Liver (tissue), 9 donors: ENCODE results near the gene OVCH1. TPM values are rescaled to one million over a fixed set of nuclear protein-coding genes. Genes with fewer than 3 reads are reported as not detected.

ENCODE experiments used
- DNase-seq: peaks from one replicate; pipeline ENCODE4 v3.0.0-alpha.2; 2017; ENCODE audit warnings: low spot score
- H3K27ac ChIP-seq, 2 donors: one replicate each; pipeline ENCODE4 v1.7.0; 2013; ENCODE audit warnings: inconsistent platforms in 2 of 2, low read length in 2 of 2, control low read depth in 1 of 2, low read depth in 1 of 2, mild to moderate bottlenecking in 1 of 2
- H3K27me3 ChIP-seq, 4 donors: one replicate each; pipeline versions ENCODE4 v1.6.1 to v1.7.0; 2013; ENCODE audit warnings: low read length in 3 of 4, inconsistent platforms in 1 of 4, mild to moderate bottlenecking in 1 of 4, moderate library complexity in 1 of 4; ENCODE audit not compliant: control insufficient read depth in 4 of 4, insufficient read depth in 4 of 4
- H3K36me3 ChIP-seq, 4 donors: one replicate each; pipeline versions ENCODE4 v1.6.1 to v1.7.0; 2013; ENCODE audit warnings: low read length in 3 of 4, mild to moderate bottlenecking in 3 of 4, low read depth in 1 of 4, moderate library complexity in 1 of 4; ENCODE audit not compliant: control insufficient read depth in 4 of 4, insufficient read depth in 3 of 4
- H3K4me1 ChIP-seq, 4 donors: one replicate each; pipeline versions ENCODE4 v1.6.1 to v1.7.0; 2013; ENCODE audit warnings: low read length in 3 of 4, mild to moderate bottlenecking in 3 of 4, moderate library complexity in 1 of 4; ENCODE audit not compliant: control insufficient read depth in 4 of 4, insufficient read depth in 4 of 4
- H3K4me3 ChIP-seq, 3 donors: one replicate each; pipeline versions ENCODE4 v1.6.1 to v1.7.0; 2013; ENCODE audit warnings: low read length in 3 of 3, control low read depth in 1 of 3, low read depth in 1 of 3, mild to moderate bottlenecking in 1 of 3
- H3K9ac ChIP-seq, 2 donors: one replicate each; pipeline ENCODE4 v1.7.0; 2013; ENCODE audit warnings: low read length in 2 of 2, mild to moderate bottlenecking in 2 of 2, moderate library complexity in 2 of 2, control low read depth in 1 of 2, low read depth in 1 of 2
- H3K9me3 ChIP-seq, 4 donors: one replicate each; pipeline versions ENCODE4 v1.6.1 to v1.7.0; 2013; ENCODE audit warnings: low read length in 3 of 4; ENCODE audit not compliant: control insufficient read depth in 4 of 4
- CTCF ChIP-seq: fragments of 150-350 bp; IDR thresholded peaks from 2 replicates; pipeline ENCODE4 v1.5.1; 2017; ENCODE audit warnings: improper control_type of control experiment, low read depth, low read length; ENCODE audit not compliant: missing input control
- EGR1 ChIP-seq, 2 donors: IDR thresholded peaks; 2 replicates each; pipeline ENCODE4 v1.6.1; 2016 to 2018; ENCODE audit warnings: antibody characterized with exemption in 2 of 2, low read depth in 2 of 2
- FOXA1 ChIP-seq: IDR thresholded peaks from 2 replicates; pipeline ENCODE4 v1.6.1; 2016; ENCODE audit warnings: antibody characterized with exemption
- FOXA2 ChIP-seq: IDR thresholded peaks from 2 replicates; pipeline ENCODE4 v1.6.1; 2016; ENCODE audit warnings: antibody characterized with exemption
- GABPA ChIP-seq, 2 donors: IDR thresholded peaks in 1 of 2; conservative IDR thresholded peaks in 1 of 2; 2 replicates each; pipeline ENCODE4 v1.6.1; 2016; ENCODE audit warnings: antibody characterized with exemption in 2 of 2, mild to moderate bottlenecking in 1 of 2, moderate library complexity in 1 of 2
- HNF4A ChIP-seq, 2 donors: conservative IDR thresholded peaks; 2 replicates each; pipeline ENCODE4 v1.6.1; 2016; ENCODE audit warnings: antibody characterized with exemption in 2 of 2, mild to moderate bottlenecking in 2 of 2
- HNF4G ChIP-seq: IDR thresholded peaks from 2 replicates; pipeline ENCODE4 v1.6.1; 2016; ENCODE audit warnings: antibody characterized with exemption
- NR2F2 ChIP-seq: IDR thresholded peaks from 2 replicates; pipeline ENCODE4 v1.6.1; 2016; ENCODE audit warnings: antibody characterized with exemption
- RAD21 ChIP-seq, 2 donors: IDR thresholded peaks; 2 replicates each; pipeline ENCODE4 v1.6.1; 2016; ENCODE audit warnings: antibody characterized with exemption in 2 of 2, mild to moderate bottlenecking in 2 of 2
- RXRA ChIP-seq, 2 donors: IDR thresholded peaks; 2 replicates each; pipeline ENCODE4 v1.6.1; 2017 to 2018; ENCODE audit warnings: antibody characterized with exemption in 2 of 2, mild to moderate bottlenecking in 1 of 2
- SP1 ChIP-seq: IDR thresholded peaks from 2 replicates; pipeline ENCODE4 v1.6.1; 2018; ENCODE audit warnings: antibody characterized with exemption, mild to moderate bottlenecking
- TAF1 ChIP-seq: conservative IDR thresholded peaks from 2 replicates; pipeline ENCODE4 v1.6.1; 2016; ENCODE audit warnings: antibody characterized with exemption, mild to moderate bottlenecking
- YY1 ChIP-seq: IDR thresholded peaks from 2 replicates; pipeline ENCODE4 v1.6.1; 2016; ENCODE audit warnings: antibody characterized with exemption, mild to moderate bottlenecking
- WGBS: extraction: QIAGEN DNeasy Blood & Tissue Kit; methylation state at CpG from one replicate; pipeline ENCODE4 v1.1.7; 2013; 5-methylcytosine and 5-hydroxymethylcytosine counted together
- polyA plus RNA-seq, 2 donors: library from polyadenylated mRNA; stranded (reverse) in 1 of 2; unstranded in 1 of 2; fragments of 200-250 nt in 1 of 2; fragments of >200 nt in 1 of 2; fragmentation: Nextera tagmentation in 1 of 2; extraction: Ambion mirVana in 1 of 2; gene quantifications; one replicate each; pipeline versions ENCODE4 v1.2.1 to v1.2.3, GENCODE V29; 2013 to 2015
- total RNA-seq, 2 donors: library from RNA; depleted of rRNA; stranded (reverse); fragments of >200 nt; gene quantifications; one replicate each; pipeline ENCODE4 v1.2.3, GENCODE V29; 2014
- TF ChIP-seq, protein P1 (sequence below): IDR thresholded peaks from 2 replicates; pipeline ENCODE4 v1.6.1; 2016; ENCODE audit warnings: antibody characterized with exemption
- TF ChIP-seq, protein P2 (sequence below): IDR thresholded peaks from 2 replicates; pipeline ENCODE4 v1.6.1; 2016; ENCODE audit warnings: antibody characterized with exemption
- donor health status: healthy.
- donor health status: healthy.
- donor health status: healthy.
- donor health status: healthy.
- donor health status: healthy.

Gene OVCH1
- total and polyA plus RNA-seq, 4 donors = 0.08 TPM; not detected in 3

GRCh38 chr12:29499235-29499634, 1.7 kb upstream of the OVCH1 start (continued):
- TF ChIP-seq FOXA2 (no peak), GABPA (IDR thresholded peaks at IDR 0.05 in 1 of 2, conservative IDR thresholded peaks at IDR 0.05 in 1 of 2) (no peak), TAF1 (no peak), EGR1 (IDR thresholded peaks at IDR 0.05; ENCODE audit: low read depth in 2 of 2) (no peak), YY1 (no peak)

GRCh38 chr12:29492891-29493290, 4.6 kb downstream of the OVCH1 start:
- H3K4me1 ChIP-seq = no peaks in the 10 kb centered on the region
- H3K36me3 ChIP-seq = no peaks in the 10 kb centered on the region
- no peak overlapping the region for H3K4me3 ChIP-seq
- H3K27me3 ChIP-seq = no peaks in the 10 kb centered on the region
- no peak for DNase-seq
- no peak overlapping the region for H3K27ac ChIP-seq
- H3K9me3 ChIP-seq = no peaks in the 10 kb centered on the region
- no peak for TF ChIP-seq TAF1
- TF ChIP-seq GABPA (IDR thresholded peaks at IDR 0.05 in 1 of 2, conservative IDR thresholded peaks at IDR 0.05 in 1 of 2) = no peak
- TF ChIP-seq CTCF = no peak
- TF ChIP-seq, protein P1, sequence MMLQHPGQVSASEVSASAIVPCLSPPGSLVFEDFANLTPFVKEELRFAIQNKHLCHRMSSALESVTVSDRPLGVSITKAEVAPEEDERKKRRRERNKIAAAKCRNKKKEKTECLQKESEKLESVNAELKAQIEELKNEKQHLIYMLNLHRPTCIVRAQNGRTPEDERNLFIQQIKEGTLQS = no peak
- no peak for TF ChIP-seq SP1
- TF ChIP-seq HNF4A (conservative IDR thresholded peaks at IDR 0.05) = no peak
- no peak for TF ChIP-seq NR2F2
- no peak for TF ChIP-seq FOXA2
- no peak for TF ChIP-seq RXRA (IDR thresholded peaks at IDR 0.05)
- TF ChIP-seq FOXA1 = no peak
- TF ChIP-seq EGR1 (IDR thresholded peaks at IDR 0.05; ENCODE audit: low read depth in 2 of 2) = no peak
- TF ChIP-seq HNF4G = no peak
- TF ChIP-seq RAD21 (IDR thresholded peaks at IDR 0.05) = no peak
- TF ChIP-seq, protein P2, sequence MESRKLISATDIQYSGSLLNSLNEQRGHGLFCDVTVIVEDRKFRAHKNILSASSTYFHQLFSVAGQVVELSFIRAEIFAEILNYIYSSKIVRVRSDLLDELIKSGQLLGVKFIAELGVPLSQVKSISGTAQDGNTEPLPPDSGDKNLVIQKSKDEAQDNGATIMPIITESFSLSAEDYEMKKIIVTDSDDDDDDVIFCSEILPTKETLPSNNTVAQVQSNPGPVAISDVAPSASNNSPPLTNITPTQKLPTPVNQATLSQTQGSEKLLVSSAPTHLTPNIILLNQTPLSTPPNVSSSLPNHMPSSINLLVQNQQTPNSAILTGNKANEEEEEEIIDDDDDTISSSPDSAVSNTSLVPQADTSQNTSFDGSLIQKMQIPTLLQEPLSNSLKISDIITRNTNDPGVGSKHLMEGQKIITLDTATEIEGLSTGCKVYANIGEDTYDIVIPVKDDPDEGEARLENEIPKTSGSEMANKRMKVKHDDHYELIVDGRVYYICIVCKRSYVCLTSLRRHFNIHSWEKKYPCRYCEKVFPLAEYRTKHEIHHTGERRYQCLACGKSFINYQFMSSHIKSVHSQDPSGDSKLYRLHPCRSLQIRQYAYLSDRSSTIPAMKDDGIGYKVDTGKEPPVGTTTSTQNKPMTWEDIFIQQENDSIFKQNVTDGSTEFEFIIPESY = no peak
- WGBS = 86% methylated on average over 6 of the region's 6 CpGs
- no peak overlapping the region for H3K9ac ChIP-seq

DNA sequence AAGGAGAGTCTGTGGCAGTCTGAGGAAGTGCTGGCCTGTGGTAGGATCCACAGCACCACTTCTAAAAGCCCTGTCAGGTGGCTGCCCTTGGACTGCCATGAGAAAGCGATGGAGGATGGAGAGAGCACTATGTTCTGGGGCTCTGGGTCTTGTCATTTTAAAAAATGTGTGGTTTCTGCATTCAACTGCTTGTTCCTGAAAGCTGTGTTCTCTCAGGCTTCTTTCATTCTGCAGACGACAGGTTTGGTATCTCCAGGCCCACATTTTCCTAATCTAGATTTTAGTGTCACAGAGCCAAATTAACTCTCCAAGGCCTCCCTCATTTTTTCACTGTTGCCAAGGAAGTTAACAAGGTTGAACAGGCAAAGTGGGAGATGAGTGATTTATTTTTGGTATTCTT, 10.5 kb downstream of the OVCH1 start:
- WGBS = 83% methylated on average over 2 of the region's 2 CpGs
- no peaks in the 10 kb centered on the region for H3K4me1 ChIP-seq
- no peak for DNase-seq
- no peak overlapping the region for H3K27ac ChIP-seq
- H3K27me3 ChIP-seq = no peaks in the 10 kb centered on the region
- H3K4me3 ChIP-seq = no peak overlapping the region
- H3K9ac ChIP-seq = no peak overlapping the region
- H3K36me3 ChIP-seq = no peaks in the 10 kb centered on the region
- TF ChIP-seq FOXA1 (no peak), NR2F2 (no peak), RXRA (IDR thresholded peaks at IDR 0.05) (no peak), HNF4A (conservative IDR thresholded peaks at IDR 0.05) (no peak), HNF4G (no peak), CTCF (no peak), GABPA (IDR thresholded peaks at IDR 0.05 in 1 of 2, conservative IDR thresholded peaks at IDR 0.05 in 1 of 2) (no peak), SP1 (no peak)
- TF ChIP-seq, protein P2 = no peak
- no peaks in the 10 kb centered on the region for H3K9me3 ChIP-seq
